ENCODE measurements around the gene FAM83G.

Gene FAM83G

DNA sequence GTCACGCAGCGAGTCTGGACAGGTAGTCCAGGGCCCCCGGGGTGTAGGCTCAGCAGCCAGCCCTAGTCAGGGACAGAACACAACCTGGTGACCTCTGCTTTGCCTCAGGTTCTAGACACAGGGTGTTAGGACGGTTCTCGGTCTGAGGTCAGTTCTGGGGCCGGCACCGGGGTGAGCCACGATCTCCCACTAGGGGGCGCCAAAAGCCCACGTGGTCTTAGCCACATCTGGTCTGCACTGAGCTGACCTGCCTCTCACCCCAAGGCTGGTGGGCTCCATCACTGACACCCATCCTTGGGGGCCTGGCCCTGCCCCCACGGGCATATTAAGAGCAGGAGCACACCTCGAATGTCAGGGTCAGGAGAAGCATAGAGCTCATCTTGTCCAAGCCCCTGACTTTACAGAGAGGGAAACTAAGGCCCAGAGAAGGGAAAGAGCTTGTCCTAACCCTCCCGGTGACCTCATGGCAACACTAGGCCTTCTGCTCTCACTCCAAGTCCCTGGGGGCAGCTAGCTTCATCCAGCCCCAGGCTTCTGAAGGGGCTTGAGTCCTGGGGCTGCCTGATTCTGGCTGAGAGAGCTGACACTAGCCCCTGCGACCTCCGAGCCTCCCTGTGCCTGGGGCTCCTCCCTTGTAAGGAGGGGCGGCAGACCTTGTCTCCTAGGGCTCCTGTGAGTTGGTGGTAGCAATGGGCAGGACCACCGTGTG, 43.6 kb downstream of the FAM83G start:
- TF ChIP-seq, protein P1, sequence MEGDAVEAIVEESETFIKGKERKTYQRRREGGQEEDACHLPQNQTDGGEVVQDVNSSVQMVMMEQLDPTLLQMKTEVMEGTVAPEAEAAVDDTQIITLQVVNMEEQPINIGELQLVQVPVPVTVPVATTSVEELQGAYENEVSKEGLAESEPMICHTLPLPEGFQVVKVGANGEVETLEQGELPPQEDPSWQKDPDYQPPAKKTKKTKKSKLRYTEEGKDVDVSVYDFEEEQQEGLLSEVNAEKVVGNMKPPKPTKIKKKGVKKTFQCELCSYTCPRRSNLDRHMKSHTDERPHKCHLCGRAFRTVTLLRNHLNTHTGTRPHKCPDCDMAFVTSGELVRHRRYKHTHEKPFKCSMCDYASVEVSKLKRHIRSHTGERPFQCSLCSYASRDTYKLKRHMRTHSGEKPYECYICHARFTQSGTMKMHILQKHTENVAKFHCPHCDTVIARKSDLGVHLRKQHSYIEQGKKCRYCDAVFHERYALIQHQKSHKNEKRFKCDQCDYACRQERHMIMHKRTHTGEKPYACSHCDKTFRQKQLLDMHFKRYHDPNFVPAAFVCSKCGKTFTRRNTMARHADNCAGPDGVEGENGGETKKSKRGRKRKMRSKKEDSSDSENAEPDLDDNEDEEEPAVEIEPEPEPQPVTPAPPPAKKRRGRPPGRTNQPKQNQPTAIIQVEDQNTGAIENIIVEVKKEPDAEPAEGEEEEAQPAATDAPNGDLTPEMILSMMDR (IDR thresholded peaks at IDR 0.05; ENCODE audit: low read depth, low read length): peak; percentile 94
- in situ Hi-C loops (cut with HindIII; ENCODE audit: low sequenced_read_pairs): no loop called here
- peak; percentile 45 for DNase-seq (ENCODE audit: low read depth, low spot score)
- no peak overlapping the region for H3K4me3 ChIP-seq (ENCODE audit: low read depth, low read length)

DNA sequence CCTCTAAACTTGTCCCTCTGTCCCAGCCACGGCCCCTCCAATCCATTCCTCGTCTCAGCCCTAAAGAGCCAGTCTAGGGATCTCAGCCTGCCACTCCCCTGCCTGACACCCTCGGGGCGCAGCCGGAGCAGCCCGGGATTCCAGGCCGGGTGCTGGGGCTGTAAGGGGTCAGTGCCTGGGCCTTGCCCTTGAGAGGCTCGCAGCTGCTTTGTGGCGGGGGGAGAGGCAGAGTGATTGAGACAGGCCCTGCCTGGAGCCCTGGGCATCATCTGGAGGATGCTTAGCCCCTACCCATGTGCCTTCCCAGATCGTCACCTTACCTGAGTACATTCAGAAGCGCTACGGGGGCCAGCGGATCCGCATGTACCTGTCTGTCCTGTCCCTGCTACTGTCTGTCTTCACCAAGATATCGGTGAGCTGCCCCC, 44.3 kb downstream of the FAM83G start:
- in situ Hi-C loops (cut with HindIII; ENCODE audit: low sequenced_read_pairs): no loop called here
- TF ChIP-seq, protein P1 (IDR thresholded peaks at IDR 0.05; ENCODE audit: low read depth, low read length): no peak
- H3K4me3 ChIP-seq (ENCODE audit: low read depth, low read length): no peak overlapping the region
- DNase-seq (ENCODE audit: low read depth, low spot score): no peak

GRCh38 chr17:18959845-18960240, 44.7 kb downstream of the FAM83G start:
- in situ Hi-C loops (cut with HindIII; ENCODE audit: low sequenced_read_pairs): no loop called here
- H3K4me3 ChIP-seq (ENCODE audit: low read depth, low read length): no peak overlapping the region

DNA sequence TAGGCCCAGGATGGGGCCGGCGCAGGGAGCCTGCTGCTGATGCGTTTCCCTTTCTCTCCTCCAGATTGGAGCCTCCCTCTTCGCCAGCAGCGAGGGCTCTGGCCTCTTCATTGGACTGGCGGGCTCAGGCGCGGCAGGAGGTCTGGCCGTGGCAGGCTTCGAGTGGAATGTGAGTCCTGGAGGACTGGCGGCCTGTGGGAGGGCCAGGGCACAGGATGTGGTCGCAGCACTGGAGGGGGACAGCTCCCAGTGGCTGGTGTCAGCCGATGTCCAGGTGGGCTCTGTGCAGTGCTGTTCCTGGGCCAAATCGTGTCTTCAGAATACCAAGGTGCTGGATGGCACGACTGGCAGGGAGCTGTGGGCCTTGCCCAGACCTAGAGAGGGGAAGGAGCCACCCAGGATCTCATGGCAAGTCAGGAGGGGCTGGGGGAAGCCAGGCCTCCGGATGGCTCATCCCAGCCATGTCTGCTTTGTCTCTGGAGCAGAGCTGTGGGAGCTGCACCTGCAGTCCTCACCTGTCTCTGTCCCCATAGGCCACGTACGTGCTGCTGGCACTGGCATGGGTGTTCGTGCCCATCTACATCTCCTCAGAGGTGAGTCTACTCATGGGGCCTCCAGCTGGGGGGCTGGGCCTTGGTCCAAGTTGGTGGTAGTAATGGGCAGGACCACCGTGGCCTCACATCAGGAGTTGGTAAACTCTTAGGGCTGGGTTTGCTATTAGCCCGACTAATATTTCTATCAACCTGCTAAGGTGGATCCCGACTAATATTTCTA, 45.3 kb downstream of the FAM83G start:
- no peak overlapping the region for H3K4me3 ChIP-seq (ENCODE audit: low read depth, low read length)
- DNase-seq (ENCODE audit: low read depth, low spot score): peak; percentile 26
- in situ Hi-C loops (cut with HindIII; ENCODE audit: low sequenced_read_pairs): no loop called here
- TF ChIP-seq, protein P1 (IDR thresholded peaks at IDR 0.05; ENCODE audit: low read depth, low read length): no peak

More at GRCh38 chr17:18959845-18960240, 44.7 kb downstream of the FAM83G start:
- no peak for DNase-seq (ENCODE audit: low read depth, low spot score)
- TF ChIP-seq, protein P1 (IDR thresholded peaks at IDR 0.05; ENCODE audit: low read depth, low read length): no peak

GRCh38 chr17:18958611-18959010, 46.0 kb downstream of the FAM83G start:
- H3K4me3 ChIP-seq (ENCODE audit: low read depth, low read length): no peak overlapping the region
- TF ChIP-seq, protein P1 (IDR thresholded peaks at IDR 0.05; ENCODE audit: low read depth, low read length): no peak
- in situ Hi-C loops (cut with HindIII; ENCODE audit: low sequenced_read_pairs): no loop called here
- no peak for DNase-seq (ENCODE audit: low read depth, low spot score)

- TF ChIP-seq, protein P1 (IDR thresholded peaks at IDR 0.05; ENCODE audit: low read depth, low read length): no peak
- no peak for DNase-seq (ENCODE audit: low read depth, low spot score)
- in situ Hi-C loops (cut with HindIII; ENCODE audit: low sequenced_read_pairs): no loop called here
- no peak overlapping the region for H3K4me3 ChIP-seq (ENCODE audit: low read depth, low read length)
Measured at GRCh38 chr17:18957831-18958230, 46.7 kb downstream of the FAM83G start.

All from astrocyte of the spinal cord (primary cell).